Endometrial microvascular endothelial cells (primary cell): Measurements from ENCODE around the gene KERA. TPM values are rescaled to one million over a fixed set of nuclear protein-coding genes. Genes with fewer than 3 reads are reported as not detected.
"Not testable (repeated sequence)": the region's sequence is repeated elsewhere in the genome, so short reads cannot be mapped to it uniquely, and the experiment has no call there.

Experiments
- in situ Hi-C: cut with HindIII; loops from 2 replicates; pipeline ENCODE4 v1.10.0; 2017; ENCODE audit warnings: low sequenced_read_pairs, low pct_unique_long_range_greater_than_20kb; ENCODE audit errors: inconsistent ontology term
- total RNA-seq: library from RNA; depleted of rRNA; stranded (reverse); fragments of >200 nt; gene quantifications from one replicate; pipeline ENCODE4 v1.2.3, GENCODE V29; 2015; ENCODE audit errors: inconsistent ontology term

KERA gene
- total RNA-seq, result not detected

- in situ Hi-C loops, result no loop called here
Observed at GRCh38 chr12:91057368-91058165, at the start of gene KERA. Gene KERA (minus strand): TSS chr12:91058024. CDS start chr12:91056281, 1,743 bp downstream.

DNA sequence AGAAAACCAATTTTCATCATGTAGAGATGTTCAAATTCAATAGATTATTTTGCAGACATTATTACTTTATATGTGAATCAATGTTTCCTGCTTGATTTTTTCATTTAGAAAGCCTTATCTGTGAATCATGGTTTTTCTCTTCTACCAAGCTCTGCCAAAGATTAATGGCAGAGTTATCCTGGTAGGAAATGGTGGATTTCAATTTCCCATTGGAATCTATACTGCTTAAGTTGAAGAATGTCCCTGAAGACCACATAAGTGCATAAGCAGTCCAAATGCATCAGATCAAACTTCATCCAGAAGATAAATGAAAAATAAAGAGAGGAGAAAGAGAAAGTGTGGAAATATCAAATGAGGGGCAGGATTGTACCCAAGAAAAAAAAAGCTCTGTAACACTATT lies 48.5 kb upstream of the KERA start:
- in situ Hi-C loops, result no loop called here

DNA sequence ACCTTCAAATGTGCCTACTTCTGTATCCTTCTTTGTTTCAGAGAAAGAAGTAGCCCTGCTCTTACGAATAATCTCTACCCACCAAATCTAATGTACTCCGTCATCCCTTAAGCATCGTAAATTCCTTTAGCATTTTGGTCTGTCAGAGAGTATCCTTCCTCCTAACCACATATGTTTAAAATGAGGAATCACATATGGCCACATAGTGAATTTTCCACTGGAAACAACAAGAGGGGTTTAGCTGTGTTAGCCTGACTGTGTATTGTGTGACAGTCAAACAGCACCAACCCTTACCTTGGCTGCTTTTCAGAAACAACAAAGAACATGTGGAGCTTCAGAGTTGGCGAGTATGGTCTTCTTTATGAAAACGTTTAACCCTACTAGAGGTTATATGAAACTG lies 48.0 kb upstream of the KERA start:
- in situ Hi-C loops, result no loop called here

DNA sequence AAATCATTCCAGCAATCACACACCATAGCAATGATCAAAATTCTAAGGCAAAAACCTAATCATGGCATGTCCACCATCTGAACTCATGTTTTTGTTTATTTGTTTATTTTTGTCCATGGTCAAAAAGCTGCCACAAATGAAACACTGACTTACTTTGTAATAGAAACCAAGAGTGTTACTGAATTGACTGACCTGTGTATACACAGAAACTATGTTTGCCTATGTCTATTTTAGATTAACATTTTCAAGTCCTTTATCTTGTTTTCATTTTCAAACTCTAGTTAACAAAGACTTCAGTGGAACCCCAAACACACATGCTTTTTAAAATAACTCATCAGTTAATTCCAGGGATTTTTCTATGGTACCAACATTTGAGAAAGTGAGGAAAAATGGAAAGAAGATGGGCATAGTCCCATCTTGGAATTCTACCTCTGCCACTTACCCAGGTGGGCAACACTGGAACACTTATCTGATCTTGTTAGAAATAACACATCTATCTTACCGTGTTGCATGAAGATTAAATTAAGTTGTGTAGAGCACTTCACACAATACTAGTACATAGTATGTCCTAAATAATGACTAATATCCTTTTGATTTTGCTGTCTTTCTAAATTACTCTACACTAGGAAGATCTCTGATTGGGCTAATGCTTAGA lies 47.1 kb upstream of the KERA start:
- in situ Hi-C loops, result no loop called here

DNA sequence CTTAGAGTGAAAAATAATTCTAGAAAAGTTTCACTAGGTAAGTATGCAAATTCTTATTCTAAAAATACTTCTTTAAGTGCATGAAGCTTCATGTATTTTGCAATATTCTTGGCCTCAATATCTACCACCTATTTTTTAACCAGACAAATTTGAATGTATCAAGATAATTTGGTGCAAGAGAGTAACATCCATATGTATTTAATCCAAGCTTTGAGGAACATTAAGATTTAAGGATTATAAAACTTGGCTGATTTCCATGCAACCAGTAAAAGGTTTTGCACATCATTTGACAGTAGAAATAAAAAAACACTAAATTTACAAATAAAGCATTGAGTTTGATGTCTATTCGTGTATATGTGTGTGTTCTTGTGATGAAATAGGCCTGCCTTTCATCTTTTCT lies 45.8 kb upstream of the KERA start:
- in situ Hi-C loops, result no loop called here

DNA sequence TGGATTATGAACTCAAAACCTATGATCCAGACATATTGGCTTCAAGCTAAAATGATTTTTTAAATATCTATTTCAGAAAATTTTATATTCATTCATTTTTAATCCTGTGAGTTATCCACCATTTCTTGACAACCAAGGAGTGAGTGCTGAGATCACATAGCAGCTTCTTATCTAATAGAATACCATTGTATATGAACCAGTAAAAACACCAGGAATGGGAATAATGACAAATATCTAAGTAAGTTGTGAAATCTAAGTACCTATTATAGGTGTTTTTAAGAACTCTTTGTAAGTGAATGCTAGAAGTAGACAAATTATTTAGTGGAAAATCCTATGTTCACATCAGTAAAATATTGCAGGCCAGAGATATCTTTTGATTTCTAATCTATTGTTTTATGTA lies 45.3 kb upstream of the KERA start:
- in situ Hi-C loops, result no loop called here

- in situ Hi-C loops, result no loop called here
Observed at GRCh38 chr12:91100906-91101305, 43.1 kb upstream of the KERA start.

DNA sequence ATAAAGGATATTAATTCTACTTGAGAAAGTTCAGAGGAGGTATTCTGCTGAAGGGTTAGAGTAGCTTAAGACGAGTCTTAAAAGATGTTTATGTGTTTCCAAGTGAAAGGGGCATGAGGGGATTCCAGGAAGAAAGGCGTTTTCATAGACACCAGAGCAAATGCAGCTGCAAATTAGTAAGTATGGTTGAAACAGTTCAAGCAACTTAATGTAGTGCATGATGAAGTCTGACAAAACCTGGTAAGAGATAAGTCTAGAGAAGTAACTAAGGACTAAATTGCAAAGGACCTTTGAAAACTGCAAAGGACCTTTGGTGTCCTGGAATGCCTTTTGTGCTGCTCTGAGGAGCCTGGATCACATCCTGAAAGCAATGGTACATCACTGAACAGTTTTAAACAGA lies 42.0 kb upstream of the KERA start:
- in situ Hi-C loops, result no loop called here

DNA sequence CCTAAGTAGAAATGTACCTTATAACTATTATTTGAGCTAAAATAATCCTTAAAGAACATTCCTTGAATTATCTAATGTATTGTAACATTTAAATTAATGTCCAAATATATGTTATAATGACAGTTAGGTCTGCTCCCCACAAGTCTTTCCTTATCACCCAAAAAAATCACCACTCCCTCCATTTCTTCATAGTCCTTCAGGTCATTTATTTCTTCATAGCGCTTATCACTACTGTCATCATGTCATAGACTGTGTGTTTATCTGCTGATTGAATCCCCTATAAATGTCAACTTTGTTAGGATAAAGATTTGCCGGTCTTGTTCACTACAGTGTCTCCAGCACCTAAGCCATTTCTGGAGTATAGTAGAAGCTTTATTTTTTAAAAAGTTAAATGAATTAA lies 41.5 kb upstream of the KERA start:
- in situ Hi-C loops, result no loop called here

DNA sequence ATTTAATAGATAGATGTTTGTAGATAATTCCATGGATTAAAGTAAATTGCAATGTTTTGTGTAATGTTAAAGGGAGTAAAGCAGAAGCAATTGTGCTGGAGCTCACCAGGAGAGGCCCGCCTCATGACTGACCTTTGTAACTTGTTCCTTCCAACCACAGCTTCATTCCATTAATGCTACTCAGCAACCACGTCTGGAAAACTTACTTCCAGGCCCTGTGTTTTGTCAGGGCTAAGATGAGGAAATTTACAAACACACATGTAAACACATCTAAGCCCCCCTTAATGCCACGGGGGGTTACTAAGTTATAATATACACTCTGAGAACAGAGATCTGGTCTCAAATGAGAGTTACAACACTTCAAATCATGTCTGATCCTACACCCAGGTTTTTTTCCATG lies 41.1 kb upstream of the KERA start:
- in situ Hi-C loops, result no loop called here

GRCh38 chr12:91098461-91098860 lies 40.6 kb upstream of the KERA start:
- in situ Hi-C loops, result no loop called here

DNA sequence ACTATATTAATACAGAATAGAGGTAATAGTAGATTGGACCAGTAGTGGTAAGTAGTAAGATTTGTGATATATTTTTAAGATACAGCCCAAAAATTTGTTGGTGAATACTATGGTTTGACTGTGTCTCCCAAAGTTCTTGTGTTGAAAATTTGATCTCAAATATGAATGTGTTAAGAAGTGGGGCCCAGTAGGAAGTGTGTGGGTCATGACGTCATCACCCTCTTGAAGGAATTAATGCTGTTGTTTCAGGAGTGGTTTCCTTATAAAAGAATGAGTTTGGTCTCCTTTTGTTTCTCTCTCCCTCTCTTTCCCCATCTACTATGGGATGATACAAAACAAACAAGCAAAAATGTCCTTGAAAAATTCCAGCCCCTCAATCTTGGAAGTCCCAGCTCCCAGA lies 37.1 kb upstream of the KERA start:
- in situ Hi-C loops, result no loop called here

- in situ Hi-C loops, result no loop called here
Observed at GRCh38 chr12:91094032-91094662, 36.3 kb upstream of the KERA start.

DNA sequence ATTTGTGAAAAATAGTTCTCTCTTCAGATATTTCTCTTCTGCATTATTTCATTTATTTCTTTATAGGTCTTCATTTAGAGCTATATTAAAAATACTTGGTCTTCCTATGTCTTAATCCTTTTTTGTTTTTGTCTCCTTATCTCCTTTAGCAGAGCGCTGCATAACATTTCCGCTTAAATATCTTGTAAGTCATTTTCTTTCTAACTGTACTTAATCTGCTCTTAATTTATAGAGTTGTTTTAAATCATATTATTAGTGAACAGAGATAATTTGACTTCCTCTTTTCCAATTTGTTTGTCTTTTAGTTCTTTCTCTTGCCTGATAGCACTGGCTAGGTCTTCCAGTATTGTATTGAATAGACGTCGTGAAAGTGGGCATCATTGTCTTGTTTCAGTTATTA lies 35.5 kb upstream of the KERA start:
- in situ Hi-C loops, result no loop called here

DNA sequence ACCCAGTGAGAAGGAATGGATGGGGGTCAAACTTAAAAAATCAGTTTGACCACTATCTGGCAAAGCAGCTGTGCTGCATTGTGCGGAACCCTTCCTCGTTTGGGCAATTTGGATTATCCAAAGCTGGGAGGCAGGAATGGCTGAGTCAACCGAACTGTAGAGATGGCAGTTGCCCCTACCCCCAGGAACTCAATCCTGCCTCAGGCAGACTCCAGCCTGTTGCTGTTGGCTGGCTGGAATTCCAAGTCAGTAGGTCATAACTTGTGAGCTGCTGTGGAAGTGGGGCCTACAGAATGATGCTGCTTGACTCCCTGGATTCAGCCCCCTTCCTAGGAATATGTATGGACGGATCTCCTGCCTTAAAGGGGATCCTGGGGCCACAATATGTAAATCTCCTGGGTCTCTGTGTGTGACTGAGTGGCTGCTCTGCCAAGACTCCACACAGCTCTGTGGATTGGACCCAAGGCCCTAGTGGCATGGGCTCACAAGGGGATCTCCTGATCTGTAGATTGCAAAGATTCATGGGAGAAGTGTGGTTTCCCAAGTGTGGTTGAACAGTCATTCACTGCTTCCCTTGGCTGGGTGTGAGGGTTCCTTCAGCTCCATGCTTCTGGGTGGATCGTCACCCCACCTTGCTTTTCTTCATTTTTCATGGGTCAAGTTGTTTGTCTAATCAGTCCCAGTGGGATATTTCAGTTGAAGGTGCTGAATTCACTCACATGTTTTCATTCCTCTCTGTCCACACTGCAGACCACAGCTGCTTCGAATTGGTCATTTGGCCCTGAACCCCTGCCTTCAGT lies 34.3 kb upstream of the KERA start:
- in situ Hi-C loops, result no loop called here

DNA sequence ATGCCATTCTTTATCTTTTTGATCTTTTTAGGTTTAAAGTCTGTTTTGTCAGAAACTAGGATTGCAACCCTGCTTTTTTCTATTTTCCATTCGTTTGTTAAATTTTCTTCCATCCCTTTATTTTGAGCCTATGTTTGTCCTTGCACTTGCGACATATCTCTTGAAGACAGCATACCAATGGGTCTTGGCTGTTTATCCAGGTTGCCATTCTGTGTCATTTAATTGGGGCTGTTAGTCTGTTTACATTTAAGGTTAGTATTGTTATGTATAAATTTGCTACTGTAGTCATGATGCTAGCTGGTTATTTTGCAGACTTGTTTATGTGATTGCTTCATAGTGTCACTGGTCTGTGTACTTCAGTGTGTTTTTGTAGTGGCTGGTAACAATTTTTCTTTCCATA lies 32.1 kb upstream of the KERA start:
- in situ Hi-C loops, result not testable (repeated sequence)

DNA sequence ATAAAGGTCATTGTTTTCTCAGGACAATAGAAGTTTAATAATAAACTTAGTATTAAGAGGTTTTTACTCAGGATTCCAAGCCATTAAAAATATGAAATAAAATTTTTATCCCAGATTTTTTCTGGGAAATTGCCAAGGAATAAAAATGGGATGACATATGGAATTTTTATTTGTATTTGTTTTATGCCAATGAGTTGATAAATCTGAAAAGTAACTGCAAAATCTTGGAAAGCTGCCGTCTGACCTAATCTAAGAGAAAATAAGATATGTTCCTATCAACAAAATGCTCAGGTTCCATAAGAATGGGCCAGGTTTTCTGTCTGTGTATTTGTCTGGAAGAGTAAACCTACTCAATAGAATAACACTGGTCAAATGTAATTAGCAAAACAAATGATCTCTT lies 22.2 kb upstream of the KERA start:
- in situ Hi-C loops, result no loop called here

GRCh38 chr12:91078501-91078900 lies 20.7 kb upstream of the KERA start:
- in situ Hi-C loops, result no loop called here

GRCh38 chr12:91077228-91077954 lies 19.6 kb upstream of the KERA start:
- in situ Hi-C loops, result no loop called here
